Ovary (tissue), 3 donors: ENCODE measurements around the gene OSBP.

ENCODE experiments used
- POLR2A ChIP-seq: fragments of 450-650 bp; IDR thresholded peaks from one replicate; pipeline ENCODE4 v1.6.1; 2017; ENCODE audit warnings: antibody characterized with exemption, mild to moderate bottlenecking, moderate library complexity
- TF ChIP-seq, protein P1 (sequence below), 3 donors: fragments of 450-650 bp in 2 of 3; fragments of 200-600 bp in 1 of 3; IDR thresholded peaks; one replicate each; pipeline versions ENCODE4 v1.5.1 to v1.8.0; 2016 to 2022; ENCODE audit warnings: antibody characterized with exemption in 3 of 3, mild to moderate bottlenecking in 1 of 3
- donor health status: DM: no; HTN: no; CAD: no.

DNA sequence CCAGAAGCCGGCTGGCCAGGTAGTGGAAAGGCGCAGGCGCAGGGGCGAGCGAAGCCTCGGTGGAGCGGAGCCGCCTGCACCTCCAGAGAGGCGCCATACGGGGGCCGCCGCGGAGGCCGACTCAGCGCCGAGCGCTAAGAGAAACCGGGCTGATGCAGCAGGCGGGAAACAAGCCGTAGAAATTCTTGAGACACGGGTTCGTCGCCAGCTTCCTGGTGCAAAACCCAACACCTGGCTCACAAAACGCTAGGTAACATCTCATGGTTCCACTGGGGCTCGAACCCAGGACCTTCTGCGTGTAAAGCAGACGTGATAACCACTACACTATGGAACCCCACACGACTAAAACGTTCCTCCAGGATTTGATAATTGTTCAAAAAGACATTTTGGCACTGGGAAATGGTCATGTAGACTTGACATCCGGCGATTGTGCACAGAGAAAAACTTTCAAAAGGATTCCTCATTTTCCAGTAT lies 65.2 kb downstream of the OSBP start:
- TF ChIP-seq, protein P1, sequence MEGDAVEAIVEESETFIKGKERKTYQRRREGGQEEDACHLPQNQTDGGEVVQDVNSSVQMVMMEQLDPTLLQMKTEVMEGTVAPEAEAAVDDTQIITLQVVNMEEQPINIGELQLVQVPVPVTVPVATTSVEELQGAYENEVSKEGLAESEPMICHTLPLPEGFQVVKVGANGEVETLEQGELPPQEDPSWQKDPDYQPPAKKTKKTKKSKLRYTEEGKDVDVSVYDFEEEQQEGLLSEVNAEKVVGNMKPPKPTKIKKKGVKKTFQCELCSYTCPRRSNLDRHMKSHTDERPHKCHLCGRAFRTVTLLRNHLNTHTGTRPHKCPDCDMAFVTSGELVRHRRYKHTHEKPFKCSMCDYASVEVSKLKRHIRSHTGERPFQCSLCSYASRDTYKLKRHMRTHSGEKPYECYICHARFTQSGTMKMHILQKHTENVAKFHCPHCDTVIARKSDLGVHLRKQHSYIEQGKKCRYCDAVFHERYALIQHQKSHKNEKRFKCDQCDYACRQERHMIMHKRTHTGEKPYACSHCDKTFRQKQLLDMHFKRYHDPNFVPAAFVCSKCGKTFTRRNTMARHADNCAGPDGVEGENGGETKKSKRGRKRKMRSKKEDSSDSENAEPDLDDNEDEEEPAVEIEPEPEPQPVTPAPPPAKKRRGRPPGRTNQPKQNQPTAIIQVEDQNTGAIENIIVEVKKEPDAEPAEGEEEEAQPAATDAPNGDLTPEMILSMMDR (IDR thresholded peaks at IDR 0.05): peak in 2 of 3 donors; percentile 61 to 74
- no peak for TF ChIP-seq POLR2A
